ENCODE results near the gene NOP53.
"Not testable (repeated sequence)": the region's sequence is repeated elsewhere in the genome, so short reads cannot be mapped to it uniquely, and the experiment has no call there.

DNA sequence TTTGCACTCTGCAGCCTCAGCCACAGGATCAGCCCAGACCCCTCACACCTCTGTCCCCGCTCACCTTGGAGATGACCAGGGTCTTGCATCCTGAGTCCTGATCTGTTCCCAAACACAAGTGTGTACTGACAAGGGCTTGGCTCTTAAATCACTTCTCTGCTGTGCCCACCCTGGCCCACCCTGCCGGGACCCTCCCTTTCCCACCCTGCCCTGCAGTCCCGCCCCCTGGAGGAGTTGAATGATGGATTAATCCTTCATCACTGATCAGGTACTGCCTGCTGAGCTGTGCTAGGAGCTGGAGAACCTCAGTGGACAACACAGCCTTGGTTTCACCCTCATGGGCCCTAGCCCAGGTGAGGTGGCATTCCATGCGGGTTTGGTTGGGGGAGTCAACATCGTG, 59.1 kb downstream of the NOP53 start, which contains the start of gene TPRX1:
- TF ChIP-seq POLR2A, CTCF (IDR thresholded peaks at IDR 0.05): not testable (repeated sequence)

Data from right lobe of liver (tissue), 4 donors.